K562 (cell line): ENCODE data around the gene PKIB. TPM values are rescaled to one million over a fixed set of nuclear protein-coding genes. Genes with fewer than 3 reads are reported as not detected.

ENCODE experiments used
- ATAC-seq: fragments of 200-7000 bp; cut with Tn5 transposase; 3 replicates; pipeline ENCODE4 v1.9.1; 2020; ENCODE audit warnings: moderate library complexity
- BruUV-seq: library from RNA; stranded (reverse); fragments of 400-500 nt; replicated peaks from 2 replicates; lab custom pipeline; 2021; lab: Mats Ljungman, UMichigan
- CTCF ChIA-PET: fragments of 300-600 bp; formaldehyde crosslinking; extraction: SDS; loops from one replicate; lab custom pipeline; 2021; ENCODE audit warnings: low intra/inter-chr PET ratio; lab: Yijun Ruan, JAX
- POLR2A ChIA-PET: fragments of 300-600, 350-650 bp; sonication (Branson Sonifier 250); formaldehyde crosslinking; extraction: SDS; loops from one replicate; lab custom pipeline; 2021; ENCODE audit warnings: antibody characterized with exemption, inconsistent platforms; lab: Yijun Ruan, JAX
- DNase-seq, 4 experiments: peaks; one replicate each; pipeline versions ENCODE4 v3.0.0 to v3.0.0-alpha.2; 2011 to 2018; ENCODE audit warnings: low spot score in 3 of 4, mixed read lengths in 3 of 4; ENCODE audit errors: extremely low read depth in 1 of 4
- FAIRE-seq: peaks from 2 replicates; lab custom pipeline; 2011; peaks lifted over from hg19 to GRCh38; lab: Jason Lieb, UNC
- H2AFZ ChIP-seq: 2 replicates; pipeline ENCODE4 v1.6.0; 2011; ENCODE audit warnings: low read depth, low read length, control low read depth, inconsistent platforms
- H3K27ac ChIP-seq: fragments of 200-600 bp; 3 replicates; pipeline ENCODE4 v1.8.0; 2011; ENCODE audit warnings: low read depth, mild to moderate bottlenecking, control low read depth, inconsistent platforms, low read length, moderate library complexity, mixed read lengths; ENCODE audit errors: extremely low read depth
- H3K27me3 ChIP-seq, 2 experiments: fragments of 300-600 bp in 1 of 2; 2 replicates in 1 of 2; 3 replicates in 1 of 2; pipeline versions ENCODE4 v1.6.0 to v1.8.0; 2011; ENCODE audit warnings: inconsistent platforms in 2 of 2, low read length in 2 of 2, mild to moderate bottlenecking in 1 of 2, mixed read lengths in 1 of 2, moderate library complexity in 1 of 2; ENCODE audit not compliant: control insufficient read depth in 2 of 2, insufficient read depth in 2 of 2
- H3K36me3 ChIP-seq: fragments of 300-600 bp; 3 replicates; pipeline ENCODE4 v1.8.0; 2011; ENCODE audit warnings: mild to moderate bottlenecking, low read length, inconsistent platforms; ENCODE audit not compliant: control insufficient read depth, insufficient read depth
- H3K4me1 ChIP-seq, 2 experiments: fragments of 200-600 bp in 1 of 2; replicated peaks in 1 of 2; 2 replicates in 1 of 2; 3 replicates in 1 of 2; pipeline versions ENCODE4 v1.5.1 to v1.8.0; 2011; ENCODE audit warnings: inconsistent platforms in 2 of 2, low read length in 2 of 2, mild to moderate bottlenecking in 1 of 2, mixed read lengths in 1 of 2, moderate library complexity in 1 of 2; ENCODE audit not compliant: control insufficient read depth in 2 of 2, insufficient read depth in 2 of 2
- H3K4me2 ChIP-seq: 2 replicates; pipeline ENCODE4 v1.6.1; 2011; ENCODE audit warnings: low read length, control low read depth, inconsistent platforms, mixed read lengths; ENCODE audit not compliant: insufficient read depth
- H3K4me3 ChIP-seq: fragments of 200-600 bp; sonication (generic), shearing (Covaris generic); 2 replicates; pipeline ENCODE4 v1.5.1; 2016; ENCODE audit warnings: control low read depth, inconsistent platforms
- H3K79me2 ChIP-seq: fragments of 200-600 bp; 3 replicates; pipeline ENCODE4 v1.8.0; 2011; ENCODE audit warnings: low read length, inconsistent platforms; ENCODE audit not compliant: control insufficient read depth, insufficient read depth
- H3K9ac ChIP-seq, 2 experiments: 2 replicates each; pipeline versions ENCODE4 v1.6.0 to v1.6.1; 2011; ENCODE audit warnings: low read depth in 2 of 2, low read length in 2 of 2, control low read depth in 1 of 2, inconsistent platforms in 1 of 2, mild to moderate bottlenecking in 1 of 2, mixed read lengths in 1 of 2; ENCODE audit not compliant: insufficient read depth in 1 of 2
- H3K9me1 ChIP-seq: one replicate; pipeline ENCODE4 v1.6.0; 2011; ENCODE audit warnings: inconsistent platforms, mild to moderate bottlenecking, low read length, moderate library complexity; ENCODE audit not compliant: control insufficient read depth, insufficient read depth
- H3K9me3 ChIP-seq: replicated peaks from 2 replicates; pipeline ENCODE4 v1.5.1; 2011; ENCODE audit warnings: low read depth, low read length, inconsistent platforms; ENCODE audit not compliant: control insufficient read depth, insufficient read depth
- H4K20me1 ChIP-seq: replicated peaks from 2 replicates; pipeline ENCODE4 v1.6.1; 2011; ENCODE audit warnings: low read length, inconsistent platforms, mixed read lengths; ENCODE audit not compliant: control insufficient read depth, insufficient read depth
- COPS2 ChIP-seq: fragments of 450-650 bp; conservative IDR thresholded peaks from 2 replicates; pipeline ENCODE4 v1.6.1; 2016; ENCODE audit warnings: mild to moderate bottlenecking, moderate library complexity
- GTF2A2 ChIP-seq: IDR thresholded peaks from 2 replicates; pipeline ENCODE4 v1.6.1; 2016; ENCODE audit warnings: mild to moderate bottlenecking, missing genetic modification characterization, missing compliant biosample characterization
- HBP1 ChIP-seq: fragments of 450-650 bp; formaldehyde crosslinking; IDR thresholded peaks from 2 replicates; pipeline ENCODE4 v1.4.0; 2022; ENCODE audit warnings: missing genetic modification characterization
- MYC ChIP-seq, 2 experiments: fragments of 250-450 bp in 1 of 2; sonication (Bioruptor Pico) in 1 of 2; IDR thresholded peaks; 2 replicates each; pipeline versions ENCODE4 v1.5.1 to v1.6.1; 2012 to 2021; ENCODE audit warnings: low read depth in 2 of 2, borderline replicate concordance in 1 of 2, improper control_type of control experiment in 1 of 2, low read length in 1 of 2, mild to moderate bottlenecking in 1 of 2, moderate library complexity in 1 of 2
- NFIC ChIP-seq: fragments of 450-650 bp; IDR thresholded peaks from 2 replicates; pipeline ENCODE4 v1.6.1; 2017; ENCODE audit warnings: mild to moderate bottlenecking, inconsistent platforms
- NFXL1 ChIP-seq: fragments of 450-650 bp; formaldehyde crosslinking; IDR thresholded peaks from 2 replicates; pipeline ENCODE4 v1.4.0; 2021; ENCODE audit warnings: mild to moderate bottlenecking
- ZFP91 ChIP-seq: sonication (generic); formaldehyde crosslinking; IDR thresholded peaks from 2 replicates; pipeline ENCODE4 v1.8.0; 2022; ENCODE audit warnings: mild to moderate bottlenecking, missing genetic modification reagents
- ZNF174 ChIP-seq: fragments of 250-450 bp; sonication (Bioruptor Pico); IDR thresholded peaks from 2 replicates; pipeline ENCODE4 v1.4.0; 2020; ENCODE audit warnings: mild to moderate bottlenecking
- ZNF445 ChIP-seq: fragments of 250-450 bp; sonication (Bioruptor Pico); IDR thresholded peaks from 2 replicates; pipeline ENCODE4 v1.4.0; 2020; ENCODE audit warnings: low read depth, mild to moderate bottlenecking, moderate library complexity
- WGBS: fragments of 100-300 bp; shearing (Covaris generic); methylation state at CpG from one replicate; pipeline ENCODE4 v1.1.6; 2016; ENCODE audit warnings: low coverage, mixed read lengths; ENCODE audit not compliant: insufficient coverage; ENCODE audit errors: missing lambda C conversion rate; 5-methylcytosine and 5-hydroxymethylcytosine counted together
- in situ Hi-C: fragments of 300-500 bp; cut with MboI; formaldehyde crosslinking; loops from 4 replicates; pipeline ENCODE4 v1.15.0; 2018; ENCODE audit warnings: inconsistent platforms, mixed read lengths
- intact Hi-C: fragments of 100-400 bp; cut with micrococcal nuclease; formaldehyde crosslinking; loops from 2 replicates; pipeline ENCODE4 v1.14.2; 2022
- polyA plus RNA-seq, 8 experiments: library from polyadenylated mRNA; depleted of rRNA in 4 of 8; stranded (reverse) in 5 of 8; unstranded in 3 of 8; fragments of >200 nt; fragmentation: Nextera tagmentation in 2 of 8; fragmentation: Illumina TruSeq in 1 of 8; extraction: Ambion mirVana in 2 of 8; extraction: Trizol in 1 of 8; gene quantifications; 2 replicates each; pipeline versions ENCODE4 v1.2.1 to v1.2.3, GENCODE V29; 2011 to 2014; ENCODE audit warnings: inconsistent platforms in 1 of 8, missing spikeins in 1 of 8
- total RNA-seq, 7 experiments: library from RNA; depleted of rRNA in 6 of 7; stranded (reverse); fragments of >200 nt in 6 of 7; fragmentation: Illumina TruSeq in 2 of 7; extraction: Trizol in 2 of 7; gene quantifications; 2 replicates each; pipeline versions ENCODE4 v1.2.1 to v1.2.3, GENCODE V29; 2011 to 2021; ENCODE audit warnings: low replicate concordance in 1 of 7
- TF ChIP-seq, protein P1 (sequence below): fragments of 450-650 bp; IDR thresholded peaks from 2 replicates; pipeline ENCODE4 v1.6.1; 2016; ENCODE audit warnings: missing biosample characterization, missing genetic modification characterization
- TF ChIP-seq, protein P2 (sequence below): fragments of 450-650 bp; formaldehyde crosslinking; IDR thresholded peaks from 2 replicates; pipeline ENCODE4 v1.4.0; 2022; ENCODE audit warnings: mild to moderate bottlenecking, moderate library complexity
- TF ChIP-seq, protein P3 (sequence below): fragments of 450-650 bp; IDR thresholded peaks from 2 replicates; pipeline ENCODE4 v1.6.1; 2017; ENCODE audit warnings: mild to moderate bottlenecking, moderate library complexity
- TF ChIP-seq, protein P4 (sequence below): fragments of 450-650 bp; conservative IDR thresholded peaks from 2 replicates; pipeline ENCODE4 v1.6.1; 2016; ENCODE audit warnings: missing genetic modification characterization, low read depth, mild to moderate bottlenecking, control low read depth, missing compliant biosample characterization

The PKIB gene
- total and polyA plus RNA-seq, 9 of the 15 experiments (the other 6 are each of a cell fraction or from before 2014, with no cell fraction given), result 14.8 to 37.5 (median 27.4) TPM

DNA sequence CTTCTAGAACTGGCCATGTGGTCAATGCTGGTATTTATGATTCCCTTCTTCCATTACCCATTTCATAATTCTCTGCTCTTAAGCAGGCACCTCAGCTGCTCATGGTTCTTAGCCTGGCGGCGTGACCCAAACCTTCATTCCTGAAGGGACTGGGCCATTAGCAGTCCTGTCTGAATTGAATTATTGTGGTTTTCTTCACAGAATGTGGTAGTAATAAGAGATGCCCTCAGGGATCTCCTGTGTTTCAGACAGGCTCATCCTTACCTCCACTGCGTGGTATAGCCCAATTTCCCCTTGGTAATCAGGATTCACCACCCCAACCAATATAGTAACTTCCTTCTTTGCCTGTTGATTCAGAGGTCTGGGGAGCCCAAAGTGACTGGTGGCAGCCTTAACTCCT lies 37.6 kb downstream of the PKIB start (continued):
- TF ChIP-seq GTF2A2 (no peak), ZFP91 (CRISPR knock-in tag) (no peak), ZNF445 (CRISPR knock-in tag) (no peak), COPS2 (no peak)

DNA sequence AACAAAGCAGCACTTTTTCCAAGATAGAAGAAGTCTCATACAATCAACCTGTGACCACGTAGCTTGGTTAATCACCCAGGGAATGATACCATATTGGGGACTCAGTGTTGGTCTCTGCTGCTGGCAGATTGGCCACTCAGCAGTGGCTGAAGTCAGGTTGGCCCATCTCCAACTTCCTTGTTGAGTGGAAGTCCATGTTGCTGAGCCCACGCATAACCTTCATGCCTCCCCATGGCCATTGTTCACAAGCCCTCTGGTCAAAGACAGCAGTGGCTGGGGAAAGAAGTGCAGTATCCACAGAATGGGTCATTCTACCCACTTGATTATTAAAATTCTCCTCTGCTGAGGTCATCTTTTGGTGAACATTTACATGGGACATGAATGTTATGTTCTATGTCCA lies 38.5 kb downstream of the PKIB start:
- CTCF ChIA-PET, result no interaction called here
- no peak overlapping the region for H3K4me3 ChIP-seq
- WGBS, result 21% methylated on average over 2 of the region's 2 CpGs
- in situ Hi-C loops, result no loop called here
- no TSS peak for BruUV-seq
- TF ChIP-seq, protein P1, sequence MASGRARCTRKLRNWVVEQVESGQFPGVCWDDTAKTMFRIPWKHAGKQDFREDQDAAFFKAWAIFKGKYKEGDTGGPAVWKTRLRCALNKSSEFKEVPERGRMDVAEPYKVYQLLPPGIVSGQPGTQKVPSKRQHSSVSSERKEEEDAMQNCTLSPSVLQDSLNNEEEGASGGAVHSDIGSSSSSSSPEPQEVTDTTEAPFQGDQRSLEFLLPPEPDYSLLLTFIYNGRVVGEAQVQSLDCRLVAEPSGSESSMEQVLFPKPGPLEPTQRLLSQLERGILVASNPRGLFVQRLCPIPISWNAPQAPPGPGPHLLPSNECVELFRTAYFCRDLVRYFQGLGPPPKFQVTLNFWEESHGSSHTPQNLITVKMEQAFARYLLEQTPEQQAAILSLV (tag), result no peak
- TF ChIP-seq, protein P2, sequence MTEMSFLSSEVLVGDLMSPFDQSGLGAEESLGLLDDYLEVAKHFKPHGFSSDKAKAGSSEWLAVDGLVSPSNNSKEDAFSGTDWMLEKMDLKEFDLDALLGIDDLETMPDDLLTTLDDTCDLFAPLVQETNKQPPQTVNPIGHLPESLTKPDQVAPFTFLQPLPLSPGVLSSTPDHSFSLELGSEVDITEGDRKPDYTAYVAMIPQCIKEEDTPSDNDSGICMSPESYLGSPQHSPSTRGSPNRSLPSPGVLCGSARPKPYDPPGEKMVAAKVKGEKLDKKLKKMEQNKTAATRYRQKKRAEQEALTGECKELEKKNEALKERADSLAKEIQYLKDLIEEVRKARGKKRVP, result no peak
- TF ChIP-seq NFIC (peak; percentile 29; the same call in 1 of the 2 replicates), NFXL1 (CRISPR knock-in tag) (no peak), MYC (IDR thresholded peaks at IDR 0.05; ENCODE audit: low read depth, low read length) (no peak), MYC (CRISPR knock-in tag; IDR thresholded peaks at IDR 0.05; ENCODE audit: borderline replicate concordance, low read depth) (no peak), ZNF174 (CRISPR knock-in tag) (no peak), HBP1 (CRISPR knock-in tag) (no peak)
- TF ChIP-seq, protein P3, sequence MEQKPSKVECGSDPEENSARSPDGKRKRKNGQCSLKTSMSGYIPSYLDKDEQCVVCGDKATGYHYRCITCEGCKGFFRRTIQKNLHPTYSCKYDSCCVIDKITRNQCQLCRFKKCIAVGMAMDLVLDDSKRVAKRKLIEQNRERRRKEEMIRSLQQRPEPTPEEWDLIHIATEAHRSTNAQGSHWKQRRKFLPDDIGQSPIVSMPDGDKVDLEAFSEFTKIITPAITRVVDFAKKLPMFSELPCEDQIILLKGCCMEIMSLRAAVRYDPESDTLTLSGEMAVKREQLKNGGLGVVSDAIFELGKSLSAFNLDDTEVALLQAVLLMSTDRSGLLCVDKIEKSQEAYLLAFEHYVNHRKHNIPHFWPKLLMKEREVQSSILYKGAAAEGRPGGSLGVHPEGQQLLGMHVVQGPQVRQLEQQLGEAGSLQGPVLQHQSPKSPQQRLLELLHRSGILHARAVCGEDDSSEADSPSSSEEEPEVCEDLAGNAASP, result no peak
- TF ChIP-seq, protein P4, sequence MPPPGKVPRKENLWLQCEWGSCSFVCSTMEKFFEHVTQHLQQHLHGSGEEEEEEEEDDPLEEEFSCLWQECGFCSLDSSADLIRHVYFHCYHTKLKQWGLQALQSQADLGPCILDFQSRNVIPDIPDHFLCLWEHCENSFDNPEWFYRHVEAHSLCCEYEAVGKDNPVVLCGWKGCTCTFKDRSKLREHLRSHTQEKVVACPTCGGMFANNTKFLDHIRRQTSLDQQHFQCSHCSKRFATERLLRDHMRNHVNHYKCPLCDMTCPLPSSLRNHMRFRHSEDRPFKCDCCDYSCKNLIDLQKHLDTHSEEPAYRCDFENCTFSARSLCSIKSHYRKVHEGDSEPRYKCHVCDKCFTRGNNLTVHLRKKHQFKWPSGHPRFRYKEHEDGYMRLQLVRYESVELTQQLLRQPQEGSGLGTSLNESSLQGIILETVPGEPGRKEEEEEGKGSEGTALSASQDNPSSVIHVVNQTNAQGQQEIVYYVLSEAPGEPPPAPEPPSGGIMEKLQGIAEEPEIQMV (tag), result no peak
- H3K9ac ChIP-seq, result no peak overlapping the region
- H3K36me3 ChIP-seq, result no peaks in the 10 kb centered on the region; the same call in 2 of the 3 replicates
- FAIRE-seq (no peak), DNase-seq (no peak), ATAC-seq (no peak)
- no peak overlapping the region for H2AFZ ChIP-seq
- no peaks in the 10 kb centered on the region; a peak in 1 of 5 replicates for H3K4me1 ChIP-seq
- H3K27ac ChIP-seq, result no peak overlapping the region
- H3K79me2 ChIP-seq, result no peaks in the 10 kb centered on the region
- intact Hi-C loops, result no loop called here
- H3K9me1 ChIP-seq, result no peaks in the 10 kb centered on the region
- no peaks in the 10 kb centered on the region for H3K27me3 ChIP-seq
- H4K20me1 ChIP-seq, result no peaks in the 10 kb centered on the region
- H3K9me3 ChIP-seq, result no peaks in the 10 kb centered on the region; the same call in 1 of the 2 replicates
- no peak overlapping the region for H3K4me2 ChIP-seq
- POLR2A ChIA-PET, result interaction anchor here (0.6 kb wide), 1 partner anchor 35 kb away, joined by 3 read pairs; no protein-coding TSS in a partner anchor
